GM21390 (cell line): Measurements from ENCODE around the gene UBAP2.

Experiments used
- ATAC-seq: cut with Tn5 transposase; IDR thresholded peaks from one replicate; pipeline ENCODE4 v1.9.1; 2021; ENCODE audit not compliant: unreplicated experiment

UBAP2 gene, protein sequence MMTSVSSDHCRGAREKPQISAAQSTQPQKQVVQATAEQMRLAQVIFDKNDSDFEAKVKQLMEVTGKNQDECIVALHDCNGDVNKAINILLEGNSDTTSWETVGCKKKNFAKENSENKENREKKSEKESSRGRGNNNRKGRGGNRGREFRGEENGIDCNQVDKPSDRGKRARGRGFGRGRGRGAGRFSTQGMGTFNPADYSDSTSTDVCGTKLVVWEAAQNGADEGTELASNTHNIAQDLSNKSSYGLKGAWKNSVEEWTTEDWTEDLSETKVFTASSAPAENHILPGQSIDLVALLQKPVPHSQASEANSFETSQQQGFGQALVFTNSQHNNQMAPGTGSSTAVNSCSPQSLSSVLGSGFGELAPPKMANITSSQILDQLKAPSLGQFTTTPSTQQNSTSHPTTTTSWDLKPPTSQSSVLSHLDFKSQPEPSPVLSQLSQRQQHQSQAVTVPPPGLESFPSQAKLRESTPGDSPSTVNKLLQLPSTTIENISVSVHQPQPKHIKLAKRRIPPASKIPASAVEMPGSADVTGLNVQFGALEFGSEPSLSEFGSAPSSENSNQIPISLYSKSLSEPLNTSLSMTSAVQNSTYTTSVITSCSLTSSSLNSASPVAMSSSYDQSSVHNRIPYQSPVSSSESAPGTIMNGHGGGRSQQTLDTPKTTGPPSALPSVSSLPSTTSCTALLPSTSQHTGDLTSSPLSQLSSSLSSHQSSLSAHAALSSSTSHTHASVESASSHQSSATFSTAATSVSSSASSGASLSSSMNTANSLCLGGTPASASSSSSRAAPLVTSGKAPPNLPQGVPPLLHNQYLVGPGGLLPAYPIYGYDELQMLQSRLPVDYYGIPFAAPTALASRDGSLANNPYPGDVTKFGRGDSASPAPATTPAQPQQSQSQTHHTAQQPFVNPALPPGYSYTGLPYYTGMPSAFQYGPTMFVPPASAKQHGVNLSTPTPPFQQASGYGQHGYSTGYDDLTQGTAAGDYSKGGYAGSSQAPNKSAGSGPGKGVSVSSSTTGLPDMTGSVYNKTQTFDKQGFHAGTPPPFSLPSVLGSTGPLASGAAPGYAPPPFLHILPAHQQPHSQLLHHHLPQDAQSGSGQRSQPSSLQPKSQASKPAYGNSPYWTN

DNA sequence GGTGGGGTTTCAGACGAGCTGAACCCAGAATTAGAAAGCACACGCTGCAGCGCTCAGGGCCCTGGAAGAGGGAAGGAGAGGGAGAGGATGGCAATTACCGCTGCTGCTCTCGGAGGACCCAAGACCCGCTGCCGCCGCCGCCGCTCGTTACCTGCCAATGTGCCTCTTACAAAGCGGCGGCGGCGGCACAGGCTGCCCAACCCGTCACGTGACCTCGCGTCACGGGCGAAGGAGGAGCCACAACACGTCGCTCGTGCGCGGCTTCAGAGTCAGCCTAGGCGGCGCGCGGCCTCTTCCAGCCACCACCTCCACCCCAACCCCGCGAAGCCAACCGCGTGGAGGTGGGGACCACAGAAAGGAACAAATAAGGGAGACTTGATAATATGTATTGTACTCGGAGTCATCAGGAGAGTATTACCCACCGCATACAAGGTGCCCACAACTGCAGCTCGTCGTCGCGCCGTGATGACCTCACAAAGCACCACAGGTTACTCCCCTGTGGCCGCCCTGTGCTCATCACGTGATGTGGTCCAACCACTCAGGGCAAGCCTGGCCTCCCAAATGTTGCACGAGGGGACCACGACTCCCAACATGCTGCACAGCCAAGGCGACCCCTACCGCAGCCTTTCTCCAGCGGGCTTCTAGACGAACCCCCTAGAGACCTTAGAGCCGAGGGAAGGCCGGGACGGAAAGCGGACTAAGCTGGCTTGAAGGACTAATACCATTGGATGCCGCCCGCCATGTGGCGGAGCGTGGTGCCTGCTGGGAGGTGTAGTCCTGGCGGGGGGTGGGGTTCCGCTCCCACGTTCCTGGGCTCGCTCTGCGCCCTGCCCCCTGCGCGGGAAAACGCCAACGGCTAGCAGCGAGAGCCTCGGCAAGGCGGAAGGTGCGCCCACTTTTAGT is at the start of gene UBAP2:
TSS of gene UBAP2 (minus strand) at position 161 of the 903 bp plus-strand sequence. CDS start 31,739 bp downstream, outside the sequence.
- peak; percentile 70 for ATAC-seq

DNA sequence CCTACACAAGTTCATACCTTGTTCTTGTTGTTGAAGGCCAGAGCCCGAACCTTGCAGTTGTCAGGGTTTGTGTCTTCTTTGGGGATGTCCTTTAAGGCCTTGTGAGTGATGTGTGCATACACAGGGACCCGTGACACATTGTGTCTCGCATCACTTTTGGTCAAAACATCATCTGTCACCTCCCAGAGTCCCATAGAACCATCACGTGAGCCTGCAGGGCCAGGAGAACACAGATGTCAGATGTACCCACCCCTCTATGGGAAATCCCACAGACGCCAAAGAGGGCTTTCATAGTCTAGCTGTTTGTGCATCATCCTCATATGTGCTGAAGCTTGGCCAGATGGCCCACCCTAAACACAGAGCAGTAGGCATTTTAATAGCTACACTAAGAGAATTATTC is 49.6 kb upstream of the UBAP2 start:
- no peak for ATAC-seq

DNA sequence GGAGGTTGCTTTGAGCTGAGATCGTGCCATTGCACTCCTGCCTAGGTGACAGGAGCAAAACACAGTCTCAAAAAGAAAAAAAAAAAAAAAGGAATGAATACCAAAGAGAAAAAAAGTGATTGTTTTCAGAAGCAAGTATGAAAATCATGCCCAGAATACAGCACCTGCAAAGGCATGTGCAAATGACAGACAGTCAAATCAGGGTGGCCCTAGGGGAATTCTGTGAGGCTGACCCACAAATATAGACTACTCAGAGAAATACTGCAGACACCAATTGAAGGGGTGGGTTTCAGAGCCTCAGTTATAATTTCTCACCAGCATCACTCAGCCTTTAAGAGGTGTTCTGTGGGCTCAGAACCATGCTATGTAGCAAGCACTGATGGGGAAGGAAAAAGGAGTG is 49.2 kb upstream of the UBAP2 start:
- no peak for ATAC-seq

DNA sequence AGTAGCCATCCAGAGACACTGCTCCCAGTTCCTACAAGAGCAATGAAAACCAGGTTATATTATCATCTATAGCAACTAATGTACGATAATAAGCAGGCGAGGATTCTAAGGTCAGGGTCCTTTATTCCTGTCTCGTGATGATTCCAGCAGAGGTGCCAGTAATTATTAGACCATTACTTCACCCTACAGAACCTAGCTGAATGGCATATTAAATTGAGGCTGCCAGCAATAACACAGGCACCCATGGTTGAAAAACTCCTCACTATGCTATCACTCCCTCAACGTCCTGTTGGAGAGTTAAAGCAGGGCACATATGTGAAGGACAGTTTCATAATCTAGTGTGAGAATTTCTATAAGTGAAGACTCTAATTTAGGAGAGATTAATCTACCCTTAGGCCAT is 48.1 kb upstream of the UBAP2 start:
- no peak for ATAC-seq

DNA sequence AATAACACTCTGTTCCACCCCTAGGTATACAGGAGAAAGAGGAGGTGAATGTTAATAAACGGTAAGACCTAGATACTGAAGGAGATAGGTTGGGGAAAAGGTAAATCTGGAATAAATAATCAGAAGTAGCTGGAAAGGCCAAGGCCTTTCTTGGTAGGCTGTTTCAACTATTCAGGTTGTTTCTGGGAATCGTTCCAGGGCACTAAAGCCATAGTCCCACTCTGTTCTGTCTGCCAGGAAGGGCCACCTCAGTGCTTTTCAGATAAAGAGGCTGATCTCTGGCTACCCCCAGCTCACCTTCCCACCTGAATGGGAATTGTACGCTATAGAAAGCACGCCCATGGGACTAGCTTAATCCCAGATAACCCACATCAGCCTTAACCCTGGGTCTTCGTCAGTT is 44.9 kb upstream of the UBAP2 start:
- no peak for ATAC-seq

DNA sequence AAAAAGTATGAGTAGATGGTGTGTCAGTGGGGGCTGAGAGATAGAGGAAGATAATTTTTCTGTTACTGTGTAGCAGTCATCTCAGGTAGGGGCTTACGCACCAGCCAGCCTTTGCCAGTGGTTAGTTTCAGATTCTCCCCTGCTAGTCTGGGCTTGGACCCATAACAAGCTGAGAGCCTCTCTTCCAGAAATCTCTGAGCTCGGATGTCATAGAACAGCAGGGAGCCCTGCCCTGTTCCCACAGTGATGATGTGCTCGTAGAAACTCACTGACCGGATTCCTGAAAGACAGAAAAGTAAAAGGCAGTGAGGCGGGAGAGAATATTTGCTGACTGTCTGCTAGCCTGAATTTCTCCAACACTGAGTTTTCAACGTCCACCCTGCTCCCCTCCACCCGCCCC is 40.6 kb upstream of the UBAP2 start:
- ATAC-seq = no peak

DNA sequence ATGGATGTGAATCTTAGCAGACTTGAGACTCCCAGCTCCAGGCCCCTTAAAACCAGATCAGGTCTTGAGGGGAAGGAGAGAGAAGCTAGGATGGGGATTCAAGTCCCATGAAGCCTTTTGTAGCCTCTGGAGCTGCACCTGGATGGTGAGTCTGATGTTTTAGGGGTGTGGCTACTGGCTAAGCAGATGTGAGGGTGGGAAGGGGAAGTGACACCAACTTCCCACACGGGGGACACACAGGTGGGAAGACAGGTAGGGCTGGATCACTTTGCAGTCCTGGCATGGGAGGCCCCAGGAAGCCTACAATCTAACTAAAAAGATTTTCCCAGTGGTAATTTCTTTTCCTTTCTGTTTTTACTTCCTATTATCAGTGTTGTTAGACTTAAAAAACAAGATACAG is 38.7 kb upstream of the UBAP2 start:
- ATAC-seq = no peak

DNA sequence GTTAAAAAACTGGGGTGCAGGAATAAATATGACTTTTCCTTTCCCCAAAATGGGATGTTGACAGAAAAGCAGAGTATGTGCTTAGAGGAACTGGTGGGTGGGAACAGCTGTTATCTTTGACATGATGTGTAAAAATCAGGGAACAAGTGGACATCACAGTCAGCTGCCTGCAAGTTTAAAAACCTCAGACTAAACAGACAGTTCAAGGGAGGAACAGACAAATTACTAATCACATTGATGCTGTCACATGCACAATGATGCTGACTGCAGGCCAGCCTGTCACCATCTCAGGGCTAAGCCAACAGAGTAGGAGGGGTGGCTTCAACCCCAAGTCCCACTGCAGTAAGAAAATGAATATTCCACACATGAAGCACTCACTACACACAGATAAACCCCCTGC is 38.2 kb upstream of the UBAP2 start:
- ATAC-seq = no peak

DNA sequence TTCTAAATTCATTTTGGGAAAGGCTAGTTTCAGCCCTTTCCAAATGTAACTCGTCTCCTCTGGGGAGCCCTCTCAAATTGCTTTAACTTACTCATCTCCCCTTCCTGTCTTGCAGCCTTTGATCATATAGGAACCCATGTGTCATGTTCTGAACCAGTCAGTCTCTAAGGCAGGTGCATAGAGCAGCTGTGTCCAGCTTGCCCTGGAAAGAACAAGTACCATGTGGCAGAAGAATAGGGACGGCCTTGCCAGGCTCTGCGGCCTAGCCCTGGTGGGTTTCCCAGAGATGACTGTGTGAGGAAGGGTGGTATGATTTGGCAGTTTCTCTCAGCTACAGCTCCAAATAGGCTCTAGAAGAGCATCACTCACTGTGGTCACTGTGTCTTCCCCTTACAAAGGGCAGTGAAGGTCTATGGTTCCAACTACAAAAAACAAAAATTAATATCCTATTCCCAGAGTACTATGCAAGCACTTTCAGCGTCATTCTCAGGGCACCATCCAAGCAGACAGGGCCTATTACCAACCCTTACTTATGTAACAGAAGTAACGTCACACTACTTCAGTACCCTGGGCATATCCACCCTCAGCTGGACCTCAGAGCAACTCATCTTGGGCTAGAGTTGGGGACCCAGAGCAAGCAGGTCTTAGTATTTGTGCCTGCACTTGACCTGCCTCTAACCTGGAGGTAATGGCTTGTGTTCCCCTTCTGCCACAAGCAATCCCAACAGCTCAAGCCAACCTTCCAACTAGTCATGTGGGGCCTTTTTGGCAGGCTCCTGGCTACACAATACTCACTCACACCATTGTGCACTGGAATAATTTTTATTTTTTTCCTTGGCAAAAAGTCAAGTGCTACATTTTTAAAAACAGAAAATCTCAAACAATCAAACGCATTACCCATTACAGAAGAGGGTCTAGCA is 37.2 kb upstream of the UBAP2 start:
- no peak for ATAC-seq

DNA sequence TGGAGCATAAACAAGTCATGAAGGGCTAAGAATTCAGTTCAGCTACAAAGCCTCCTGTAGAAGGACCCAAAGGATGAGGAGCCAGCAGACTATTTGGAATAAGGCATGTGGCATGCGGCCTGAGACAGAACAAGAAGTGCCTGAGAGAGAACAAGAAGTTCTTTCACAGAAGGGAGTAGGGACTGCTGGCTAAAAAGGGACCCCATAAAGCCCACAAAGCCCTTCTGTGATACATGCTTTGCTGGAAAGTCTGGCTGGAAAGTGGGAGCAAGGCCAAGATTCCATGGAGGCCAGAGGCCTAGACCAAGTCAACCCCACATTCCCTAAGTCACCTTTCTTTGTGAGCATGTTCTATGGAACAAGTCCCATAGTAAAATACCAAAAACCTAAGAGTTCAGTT is 35.9 kb upstream of the UBAP2 start:
- no peak for ATAC-seq

DNA sequence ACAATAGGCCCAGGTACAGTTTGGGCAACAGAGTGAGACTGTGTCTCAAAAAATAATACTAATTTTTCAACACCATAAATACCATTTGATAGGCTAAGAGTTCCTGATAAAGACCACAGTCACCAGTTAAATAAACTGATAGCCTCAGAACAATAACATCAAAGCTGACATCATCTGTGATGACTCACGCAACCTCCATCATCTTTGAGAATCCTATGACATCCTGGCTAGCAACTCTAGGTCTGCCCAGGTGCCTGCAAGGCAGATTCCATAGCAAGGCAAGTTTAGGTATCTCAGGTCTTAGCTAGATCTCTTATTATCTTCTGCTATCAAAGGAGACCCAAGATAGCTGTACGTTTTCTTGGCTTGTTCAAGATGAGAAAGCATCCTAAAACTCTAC is 30.5 kb upstream of the UBAP2 start:
- ATAC-seq = no peak

DNA sequence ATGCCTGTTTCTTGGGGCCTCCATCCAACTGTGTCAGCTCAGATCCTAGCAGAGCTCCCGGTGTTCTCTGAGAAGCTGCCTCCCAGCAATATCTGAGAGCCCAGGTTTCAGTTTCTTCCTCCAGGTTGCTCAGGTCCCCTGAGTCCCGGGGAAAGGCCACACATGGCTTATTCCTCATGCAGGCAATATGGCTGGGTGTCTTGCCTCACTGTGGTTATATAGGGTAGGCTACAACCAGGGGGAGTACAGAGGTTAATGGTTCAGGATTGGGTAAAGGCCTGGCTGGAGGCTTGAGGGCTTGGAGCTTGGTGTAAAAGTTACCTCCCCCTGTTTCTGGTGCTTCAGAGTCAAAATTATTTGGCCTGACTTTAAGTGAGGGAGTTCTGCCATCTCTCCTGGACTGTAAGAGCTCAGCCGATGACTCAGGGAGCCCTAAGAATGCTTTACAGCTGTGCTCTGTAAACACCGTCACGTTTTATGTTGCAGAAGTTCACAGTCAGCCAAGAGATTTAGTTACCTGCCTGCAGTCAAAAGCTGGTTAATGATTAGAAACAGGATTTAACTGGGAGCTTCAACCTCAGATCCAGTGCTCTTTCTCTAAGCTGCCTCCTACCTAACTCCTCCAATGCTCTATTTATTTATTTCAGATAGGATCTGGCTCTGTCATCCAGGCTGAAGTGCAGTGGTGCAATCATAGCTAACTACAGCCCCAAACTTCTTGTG is 24.3 kb upstream of the UBAP2 start:
- ATAC-seq = no peak

DNA sequence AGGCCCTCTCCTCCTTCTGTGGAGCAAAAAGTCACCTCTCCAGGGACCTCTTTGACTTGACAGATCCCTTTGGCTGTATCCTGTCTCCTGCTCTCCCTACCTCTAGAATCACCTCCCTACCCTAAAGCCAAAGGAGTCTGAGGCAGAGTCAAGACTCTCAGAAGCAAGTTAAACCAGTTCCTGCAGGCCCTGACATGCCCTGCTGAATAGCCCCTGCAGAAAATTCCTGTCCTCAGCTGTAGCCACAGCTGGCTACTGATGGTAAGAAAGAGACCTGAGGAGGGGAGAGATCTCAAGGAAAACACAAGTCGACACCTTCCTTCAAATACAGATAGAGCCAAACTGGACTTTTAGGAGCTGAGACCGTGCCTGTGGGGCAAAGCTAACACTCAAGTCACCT is 23.7 kb upstream of the UBAP2 start:
- ATAC-seq = no peak

DNA sequence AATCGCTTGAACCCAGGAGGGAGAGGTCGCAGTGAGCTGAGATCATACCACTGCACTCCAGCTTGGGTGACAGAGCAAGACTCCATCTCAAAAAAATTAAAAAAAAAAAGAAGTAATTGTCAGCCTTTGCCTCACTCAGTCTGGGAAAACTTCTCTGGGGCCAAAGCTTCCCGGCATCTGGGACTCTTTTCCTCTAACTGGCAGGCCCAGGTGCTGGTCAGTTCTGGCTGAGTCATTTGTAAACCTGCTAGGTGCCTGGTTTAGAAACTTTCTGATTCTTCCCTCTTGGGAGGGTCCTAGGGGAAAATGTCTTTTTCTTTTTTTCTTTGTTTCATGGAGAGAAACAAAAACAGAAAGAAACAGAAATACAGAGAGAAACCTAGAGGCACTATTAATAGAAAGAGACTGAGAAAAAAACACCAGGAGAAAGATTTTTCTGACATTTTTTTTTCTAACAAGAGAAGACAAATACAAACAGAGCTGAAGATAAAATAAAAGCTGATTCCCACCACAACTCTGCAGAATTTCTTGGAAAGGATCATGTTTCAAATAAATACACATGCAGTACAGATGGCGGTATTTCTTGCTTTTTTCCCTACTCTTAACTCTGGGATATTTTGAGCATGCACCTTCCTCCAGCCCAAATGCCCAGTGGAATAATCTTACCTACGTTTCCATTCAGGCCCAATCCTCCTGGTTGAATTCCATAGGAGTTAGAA is 22.1 kb upstream of the UBAP2 start:
- ATAC-seq = no peak

DNA sequence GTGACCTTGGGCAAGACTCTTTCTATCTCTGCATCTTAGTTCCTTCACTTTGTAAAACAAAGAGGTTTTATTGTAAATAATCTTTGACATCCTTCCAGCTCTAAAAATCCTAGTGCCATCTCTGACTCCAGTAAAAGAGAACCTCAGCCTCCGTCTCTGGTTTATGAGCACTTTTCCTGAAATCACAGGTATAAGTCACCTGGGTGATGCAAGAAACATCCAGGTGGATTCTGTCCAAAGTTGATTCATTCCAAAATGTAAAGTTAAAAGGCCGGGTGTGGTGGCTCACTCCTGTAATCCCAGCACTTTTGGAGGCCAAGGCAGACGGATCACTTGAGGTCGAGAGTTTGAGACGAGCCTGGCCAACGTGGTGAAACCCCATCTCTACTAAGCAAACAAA is 21.1 kb upstream of the UBAP2 start:
- no peak for ATAC-seq

DNA sequence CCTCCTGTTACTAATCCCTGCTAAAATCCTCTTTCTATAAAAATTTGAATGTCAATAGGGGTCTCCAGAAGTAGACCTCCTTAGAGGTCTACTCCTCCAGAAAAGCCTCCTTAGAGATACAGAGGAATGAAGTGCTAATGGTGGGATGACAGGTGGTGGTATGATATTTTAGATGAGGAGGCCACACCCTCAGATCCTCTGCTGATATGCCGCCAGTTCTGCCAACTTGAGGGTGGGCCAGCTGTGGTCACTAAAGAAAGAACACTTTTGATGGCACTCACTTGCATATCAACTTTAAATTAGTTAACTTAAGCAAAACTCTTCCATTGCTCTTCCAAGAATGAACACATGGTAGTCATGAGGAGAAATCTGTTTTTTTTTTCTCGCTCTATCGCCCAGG is 16.9 kb upstream of the UBAP2 start:
- ATAC-seq = no peak

DNA sequence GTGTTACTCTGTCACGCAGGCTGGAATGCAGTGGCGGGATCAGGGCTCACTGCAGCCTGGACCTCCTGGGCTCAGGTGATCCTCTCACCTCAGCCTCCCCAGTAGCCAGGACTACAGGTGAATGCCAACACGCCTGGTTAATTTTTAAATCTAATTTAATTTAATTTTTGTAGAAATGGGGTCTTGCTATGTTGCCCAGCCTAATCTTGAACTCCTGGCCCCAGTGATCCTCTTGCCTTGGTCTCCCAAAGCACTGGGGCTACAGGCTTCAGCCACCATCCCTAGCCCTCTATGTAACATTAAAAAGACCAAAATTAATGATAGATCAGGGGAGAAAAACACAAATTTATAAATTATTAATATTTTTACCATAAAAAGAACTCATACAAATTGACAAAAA is 11.3 kb upstream of the UBAP2 start:
- ATAC-seq = no peak

DNA sequence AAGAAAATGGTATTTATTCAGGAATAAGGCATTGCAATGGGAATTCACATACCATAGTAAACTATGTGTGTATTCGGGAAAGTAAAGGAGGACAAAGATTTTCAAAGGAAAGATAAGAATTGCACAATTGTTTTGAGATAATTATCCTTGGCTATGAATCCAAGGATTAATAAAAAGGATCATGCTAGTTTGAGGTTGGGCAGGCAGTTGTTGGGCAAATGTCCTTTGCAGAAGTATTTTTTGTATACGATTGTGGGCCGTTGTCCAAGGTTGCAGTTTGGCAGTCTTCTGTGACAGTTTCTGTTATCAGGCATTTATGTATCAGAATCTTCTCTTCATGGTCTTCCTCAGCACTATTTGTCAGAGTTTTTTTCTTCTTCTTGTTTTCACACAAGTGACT is 10.6 kb upstream of the UBAP2 start:
- no peak for ATAC-seq
